ENCODE data around the gene SWI5.
A peak's percentile ranks its signal among the peaks of the same experiment; 100 is the strongest.

Gene SWI5

GRCh38 chr9:128251732-128252100 lies 24.4 kb upstream of the SWI5 start:
- peak; percentile 28 for DNase-seq (ENCODE audit: low read depth, low spot score)

- DNase-seq (ENCODE audit: low read depth, low spot score), result no peak
Observed at GRCh38 chr9:128252317-128253139, 23.5 kb upstream of the SWI5 start.

GRCh38 chr9:128253140-128253990 lies 22.7 kb upstream of the SWI5 start:
- DNase-seq (ENCODE audit: low read depth, low spot score), result peak; percentile 10

GRCh38 chr9:128253991-128254346 lies 22.1 kb upstream of the SWI5 start:
- DNase-seq (ENCODE audit: low read depth, low spot score), result no peak

GRCh38 chr9:128254362-128254761 lies 21.7 kb upstream of the SWI5 start:
- DNase-seq (ENCODE audit: low read depth, low spot score), result peak; percentile 71

- peak; percentile 87 for DNase-seq (ENCODE audit: low read depth, low spot score)
Observed at GRCh38 chr9:128254855-128255759, 21.0 kb upstream of the SWI5 start.

- no peak for DNase-seq (ENCODE audit: low read depth, low spot score)
Observed at GRCh38 chr9:128257086-128257825, 18.8 kb upstream of the SWI5 start.

GRCh38 chr9:128257907-128258306 lies 18.2 kb upstream of the SWI5 start:
- DNase-seq (ENCODE audit: low read depth, low spot score), result no peak

- DNase-seq (ENCODE audit: low read depth, low spot score), result no peak
Observed at GRCh38 chr9:128258326-128258725, 17.8 kb upstream of the SWI5 start.

GRCh38 chr9:128259156-128259555 lies 16.9 kb upstream of the SWI5 start:
- DNase-seq (ENCODE audit: low read depth, low spot score), result peak; percentile 36

GRCh38 chr9:128260340-128260739 lies 15.7 kb upstream of the SWI5 start:
- no peak for DNase-seq (ENCODE audit: low read depth, low spot score)

- no peak for DNase-seq (ENCODE audit: low read depth, low spot score)
Observed at GRCh38 chr9:128262687-128263086, 13.4 kb upstream of the SWI5 start.

GRCh38 chr9:128265348-128265847 lies 10.7 kb upstream of the SWI5 start:
- no peak for DNase-seq (ENCODE audit: low read depth, low spot score)

GRCh38 chr9:128266868-128267590 lies 9.0 kb upstream of the SWI5 start:
- DNase-seq (ENCODE audit: low read depth, low spot score), result no peak

- DNase-seq (ENCODE audit: low read depth, low spot score), result no peak
Observed at GRCh38 chr9:128271112-128271511, 5.0 kb upstream of the SWI5 start.

GRCh38 chr9:128271512-128271911 lies 4.6 kb upstream of the SWI5 start:
- no peak for DNase-seq (ENCODE audit: low read depth, low spot score)

- DNase-seq (ENCODE audit: low read depth, low spot score), result no peak
Observed at GRCh38 chr9:128274245-128274644, 1.8 kb upstream of the SWI5 start.

GRCh38 chr9:128275198-128276007 lies 673 bp upstream of the SWI5 start, which contains the start of gene GOLGA2:
TSS of gene GOLGA2 (minus strand) at chr9:128276007. CDS start at chr9:128275976, 31 bp downstream.
- DNase-seq (ENCODE audit: low read depth, low spot score), result peak; percentile 62

GRCh38 chr9:128276574-128277270 lies 646 bp downstream of the SWI5 start:
- peak; percentile 44 for DNase-seq (ENCODE audit: low read depth, low spot score)
